Gastrocnemius medialis (tissue), 4 donors: ENCODE data around the gene COMMD3. TPM values are rescaled to one million over a fixed set of nuclear protein-coding genes. Genes with fewer than 3 reads are reported as not detected.

Experiments used
- ATAC-seq, 2 donors: fragments of 150-250 bp; one replicate each; pipeline ENCODE4 v1.9.1; 2016
- DNase-seq, 2 donors: peaks; one replicate each; pipeline ENCODE4 v3.0.0-alpha.2; 2019
- H3K27ac ChIP-seq, 4 donors: fragments of 200-600 bp; sonication (generic); 1 replicate in 1 of 4; 2 replicates in 3 of 4; pipeline ENCODE4 v1.5.1; 2016 to 2018; ENCODE audit warnings: mild to moderate bottlenecking in 2 of 4, moderate library complexity in 1 of 4
- H3K27me3 ChIP-seq, 3 donors: fragments of 200-600 bp; sonication (generic) in 2 of 3; 1 replicate in 1 of 3; 2 replicates in 2 of 3; pipeline versions ENCODE4 v1.5.1 to v1.6.0; 2016 to 2019; ENCODE audit warnings: mild to moderate bottlenecking in 1 of 3, moderate library complexity in 1 of 3
- H3K36me3 ChIP-seq, 2 donors: fragments of 200-600 bp; sonication (generic) in 1 of 2; one replicate each; pipeline ENCODE4 v1.5.1; 2017 to 2018
- H3K4me1 ChIP-seq, 2 donors: fragments of 200-600 bp; sonication (generic) in 1 of 2; one replicate each; pipeline ENCODE4 v1.5.1; 2016 to 2017; ENCODE audit warnings: mild to moderate bottlenecking in 2 of 2
- H3K4me3 ChIP-seq, 4 donors: fragments of 200-600 bp; sonication (generic) in 3 of 4; 1 replicate in 1 of 4; 2 replicates in 3 of 4; pipeline ENCODE4 v1.5.1; 2016 to 2019; ENCODE audit warnings: mild to moderate bottlenecking in 2 of 4
- H3K9me3 ChIP-seq, 3 donors: fragments of 200-600 bp; sonication (generic) in 2 of 3; 1 replicate in 1 of 3; 2 replicates in 2 of 3; pipeline ENCODE4 v1.5.1; 2016 to 2019
- POLR2A ChIP-seq, 2 donors: fragments of 450-650 bp; IDR thresholded peaks; one replicate each; pipeline ENCODE4 v1.6.1; 2017; ENCODE audit warnings: antibody characterized with exemption in 2 of 2, mild to moderate bottlenecking in 2 of 2, moderate library complexity in 2 of 2
- in situ Hi-C, 4 donors: fragments of 200-750 bp; cut with MboI; loops; one replicate each; pipeline versions ENCODE4 v1.15.0 to v1.8.0; 2017; ENCODE audit warnings: low sequenced_read_pairs in 4 of 4
- intact Hi-C: fragments of 100-400 bp; cut with DNase I; formaldehyde crosslinking; loops from one replicate; pipeline ENCODE4 v1.15.1; 2023; ENCODE audit warnings: low total_unique reads
- total RNA-seq, 4 donors: library from RNA; depleted of rRNA; stranded (reverse); fragments of >200 nt; gene quantifications; one replicate each; pipeline versions ENCODE4 v1.1.0 to v1.2.3, GENCODE V29; 2016
- TF ChIP-seq, protein P1 (sequence below), 5 experiments: fragments of 450-650 bp in 3 of 5; fragments of 200-600 bp in 2 of 5; sonication (generic) in 2 of 5; IDR thresholded peaks in 4 of 5; conservative IDR thresholded peaks in 1 of 5; 1 replicate in 4 of 5; 2 replicates in 1 of 5; pipeline ENCODE4 v1.5.1; 2016 to 2019; ENCODE audit warnings: antibody characterized with exemption in 5 of 5, mild to moderate bottlenecking in 3 of 5, moderate library complexity in 3 of 5

COMMD3 gene
- total RNA-seq, 4 donors from 2014 or later = 26.8 to 50.9 (median 37.9) TPM

DNA sequence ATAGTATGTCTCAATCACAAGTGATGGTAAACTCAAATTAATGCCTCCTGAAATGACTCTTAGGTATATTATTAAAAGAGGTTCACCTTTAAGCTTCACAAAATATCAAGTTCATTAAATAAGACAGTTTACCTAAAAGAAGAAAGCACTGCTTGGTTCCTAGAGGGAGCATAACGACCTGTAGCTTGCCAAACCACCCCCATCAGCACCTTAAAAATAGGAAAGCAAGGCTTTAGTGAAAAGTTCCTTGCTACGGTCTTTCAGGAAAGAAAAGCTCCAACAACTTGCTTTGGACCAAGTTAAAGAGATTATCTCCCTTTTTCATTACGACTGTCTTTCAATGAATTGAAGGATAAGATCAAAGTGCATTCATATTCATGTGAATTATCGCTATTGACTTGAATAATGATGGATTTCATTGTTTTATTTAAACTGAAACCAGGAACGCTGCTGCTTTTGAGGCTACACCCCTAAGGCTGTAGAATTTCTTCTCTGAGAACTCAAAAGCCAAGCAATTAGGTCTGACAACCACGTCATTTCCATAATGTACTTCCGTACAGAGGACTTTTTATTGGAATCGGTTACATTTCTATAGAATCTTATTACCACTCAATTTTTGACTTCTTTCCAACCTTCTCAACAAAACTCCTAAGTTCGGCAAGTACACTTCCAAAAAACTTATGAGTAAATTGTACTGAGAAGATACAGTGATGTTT is 22.2 kb downstream of the COMMD3 start:
- DNase-seq = no peak
- Histone ChIP-seq H3K36me3 (no peaks in the 10 kb centered on the region), H3K27ac (no peak overlapping the region), H3K4me1 (peaks cover 23 to 37% of the 10 kb centered on the region in 2 donors), H3K27me3 (peaks cover 85 to 90% (median 89%) of the 10 kb centered on the region in 3 donors), H3K4me3 (no peak overlapping the region), H3K9me3 (no peaks in the 10 kb centered on the region)
- intact Hi-C loops = no loop called here
- in situ Hi-C loops = no loop called here
- ATAC-seq = no peak
- TF ChIP-seq, protein P1, sequence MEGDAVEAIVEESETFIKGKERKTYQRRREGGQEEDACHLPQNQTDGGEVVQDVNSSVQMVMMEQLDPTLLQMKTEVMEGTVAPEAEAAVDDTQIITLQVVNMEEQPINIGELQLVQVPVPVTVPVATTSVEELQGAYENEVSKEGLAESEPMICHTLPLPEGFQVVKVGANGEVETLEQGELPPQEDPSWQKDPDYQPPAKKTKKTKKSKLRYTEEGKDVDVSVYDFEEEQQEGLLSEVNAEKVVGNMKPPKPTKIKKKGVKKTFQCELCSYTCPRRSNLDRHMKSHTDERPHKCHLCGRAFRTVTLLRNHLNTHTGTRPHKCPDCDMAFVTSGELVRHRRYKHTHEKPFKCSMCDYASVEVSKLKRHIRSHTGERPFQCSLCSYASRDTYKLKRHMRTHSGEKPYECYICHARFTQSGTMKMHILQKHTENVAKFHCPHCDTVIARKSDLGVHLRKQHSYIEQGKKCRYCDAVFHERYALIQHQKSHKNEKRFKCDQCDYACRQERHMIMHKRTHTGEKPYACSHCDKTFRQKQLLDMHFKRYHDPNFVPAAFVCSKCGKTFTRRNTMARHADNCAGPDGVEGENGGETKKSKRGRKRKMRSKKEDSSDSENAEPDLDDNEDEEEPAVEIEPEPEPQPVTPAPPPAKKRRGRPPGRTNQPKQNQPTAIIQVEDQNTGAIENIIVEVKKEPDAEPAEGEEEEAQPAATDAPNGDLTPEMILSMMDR (IDR thresholded peaks at IDR 0.05 in 4 of 5, conservative IDR thresholded peaks at IDR 0.05 in 1 of 5) = no peak
- no peak for TF ChIP-seq POLR2A (IDR thresholded peaks at IDR 0.05)

DNA sequence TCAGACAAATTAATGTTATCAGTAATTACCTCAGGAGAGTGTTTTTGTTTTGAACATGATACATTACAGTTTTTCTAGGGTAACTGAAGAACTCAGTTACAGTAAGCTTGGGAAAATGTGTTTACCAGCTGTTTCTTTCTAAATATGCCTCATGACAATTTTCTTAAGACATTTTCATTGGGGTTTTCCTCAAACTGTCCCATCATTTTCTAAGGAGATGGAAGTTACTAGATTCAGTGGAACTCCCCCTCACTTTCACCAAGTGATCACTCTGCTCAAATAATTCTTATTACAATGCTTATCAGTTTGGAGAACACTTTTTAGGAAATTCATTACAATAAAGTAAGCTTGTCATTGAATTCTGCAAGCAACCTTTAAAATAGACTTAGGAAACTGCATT is 22.7 kb downstream of the COMMD3 start:
- in situ Hi-C loops (no loop called here), intact Hi-C loops (no loop called here)
- Histone ChIP-seq H3K4me1 (peaks cover 23 to 37% of the 10 kb centered on the region in 2 donors), H3K4me3 (no peak overlapping the region), H3K9me3 (no peaks in the 10 kb centered on the region), H3K36me3 (no peaks in the 10 kb centered on the region), H3K27ac (no peak overlapping the region), H3K27me3 (peaks cover 89 to 90% (median 90%) of the 10 kb centered on the region in 3 donors)
- no peak for ATAC-seq
- TF ChIP-seq POLR2A (IDR thresholded peaks at IDR 0.05) = no peak
- TF ChIP-seq, protein P1 (IDR thresholded peaks at IDR 0.05 in 4 of 5, conservative IDR thresholded peaks at IDR 0.05 in 1 of 5) = no peak
- no peak for DNase-seq

DNA sequence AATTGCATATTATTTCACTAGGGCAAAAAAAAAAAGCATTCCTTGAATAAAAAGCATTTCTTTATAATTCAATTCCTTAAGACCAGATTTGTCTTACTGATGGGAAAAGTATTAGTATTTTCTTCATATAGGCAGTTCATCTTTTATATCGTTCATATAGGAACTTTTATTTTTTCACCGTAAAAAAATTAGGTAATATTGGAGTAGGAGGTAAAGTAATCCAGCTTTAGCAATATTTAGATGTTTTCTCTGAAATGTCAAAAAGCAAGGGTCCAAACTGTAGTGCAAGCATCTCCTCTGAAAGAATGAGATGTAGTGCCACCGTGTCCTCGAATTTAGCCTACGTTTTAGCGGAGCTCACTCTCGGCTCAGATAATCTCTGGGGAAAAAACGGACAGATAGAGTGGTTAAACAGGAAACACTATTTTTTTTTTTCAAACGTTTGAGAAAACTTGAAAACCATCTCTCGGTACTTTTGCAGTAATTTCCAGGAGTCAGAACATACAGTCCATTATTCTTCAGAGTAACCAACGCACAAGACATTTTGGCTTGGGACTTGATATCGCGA is 23.7 kb downstream of the COMMD3 start:
- Histone ChIP-seq H3K4me3 (peak overlapping the region; percentile 73 to 85 (median 76)), H3K9me3 (no peaks in the 10 kb centered on the region), H3K36me3 (no peaks in the 10 kb centered on the region), H3K4me1 (peaks cover 19 to 33% of the 10 kb centered on the region in 2 donors), H3K27ac (peak overlapping the region; percentile 84 to 89 (median 86)), H3K27me3 (peaks cover 89 to 90% (median 90%) of the 10 kb centered on the region in 3 donors)
- ATAC-seq = peak in 1 of 2 donors; percentile 1
- TF ChIP-seq, protein P1 (IDR thresholded peaks at IDR 0.05 in 4 of 5, conservative IDR thresholded peaks at IDR 0.05 in 1 of 5) = no peak
- TF ChIP-seq POLR2A (IDR thresholded peaks at IDR 0.05) = no peak
- DNase-seq = no peak
- in situ Hi-C loops = no loop called here
- intact Hi-C loops = loop anchor here (2.0 to 5.0 kb wide), 3 partner anchors 23 to 108 kb away; partner anchors contain the start of gene COMMD3

DNA sequence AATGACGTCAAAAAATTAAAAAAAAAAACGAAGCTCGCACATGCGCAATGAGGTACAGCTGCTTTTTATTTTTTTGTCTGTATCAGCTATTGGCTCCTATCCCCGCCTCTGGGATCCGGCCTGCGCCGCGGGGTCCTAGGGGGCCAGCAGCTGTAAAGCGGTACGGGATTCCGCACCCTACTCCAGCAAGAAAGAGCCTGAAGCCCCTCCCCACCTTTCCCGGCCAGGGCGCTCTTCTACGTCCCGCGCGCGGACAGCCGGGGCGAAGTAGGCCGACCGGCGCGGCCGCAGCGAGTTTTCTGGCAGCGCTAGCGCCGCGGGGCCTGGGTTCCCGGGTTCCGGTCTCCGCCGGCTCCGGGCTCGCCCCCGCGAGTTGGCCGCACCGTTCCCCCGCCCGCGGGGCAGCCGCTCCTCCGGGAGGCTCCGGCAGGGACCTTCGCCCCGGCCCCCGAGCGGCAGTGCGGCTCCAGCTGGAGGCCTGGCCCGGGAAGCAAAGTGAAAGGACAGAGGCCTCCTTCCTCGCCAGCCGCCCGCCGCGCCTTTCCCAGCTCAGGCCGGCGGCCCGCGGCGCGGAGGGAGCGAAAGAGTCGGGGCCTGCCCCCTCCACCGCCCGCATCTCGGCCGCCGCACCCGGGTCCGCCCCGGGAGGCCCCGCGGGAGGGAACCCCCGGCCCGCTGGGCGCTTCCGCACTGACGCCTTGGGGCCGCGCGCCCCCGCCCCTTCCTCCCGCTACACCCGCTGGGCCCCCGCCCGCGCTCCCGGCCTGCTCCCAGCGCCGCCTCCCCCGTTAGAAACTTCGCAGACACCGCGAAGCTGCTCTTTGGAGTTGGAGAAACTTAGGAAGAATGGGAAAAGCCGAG is 24.4 kb downstream of the COMMD3 start:
- Histone ChIP-seq H3K4me1 (peaks cover 13 to 25% of the 10 kb centered on the region in 2 donors), H3K36me3 (no peaks in the 10 kb centered on the region), H3K4me3 (peak overlapping the region; percentile 73 to 85 (median 76)), H3K9me3 (no peaks in the 10 kb centered on the region), H3K27ac (peak overlapping the region; percentile 84 to 89 (median 86)), H3K27me3 (peaks cover 89 to 90% (median 90%) of the 10 kb centered on the region in 3 donors)
- intact Hi-C loops = loop anchor here (2.0 to 5.0 kb wide), 3 partner anchors 24 to 108 kb away; partner anchors contain the start of gene COMMD3
- peak; percentile 79 to 80 for ATAC-seq
- peak in 1 of 2 donors; percentile 52 for DNase-seq
- TF ChIP-seq, protein P1 (IDR thresholded peaks at IDR 0.05 in 4 of 5, conservative IDR thresholded peaks at IDR 0.05 in 1 of 5) = peak in 1 of 5 experiments; percentile 7
- peak; percentile 41 to 46 for TF ChIP-seq POLR2A (IDR thresholded peaks at IDR 0.05)
- in situ Hi-C loops = no loop called here
